Kidney epithelial cell (primary cell): ENCODE measurements around the gene CRTAC1. TPM values are rescaled to one million over a fixed set of nuclear protein-coding genes. Genes with fewer than 3 reads are reported as not detected.
A peak's percentile ranks its signal among the peaks of the same experiment; 100 is the strongest.
"Not testable (repeated sequence)": the region's sequence is repeated elsewhere in the genome, so short reads cannot be mapped to it uniquely, and the experiment has no call there.

ENCODE experiments used
- DNase-seq: peaks from one replicate; pipeline ENCODE4 v3.0.0-alpha.2; 2010; ENCODE audit warnings: low read depth
- H3K27me3 ChIP-seq: 2 replicates; pipeline ENCODE4 v1.6.0; 2011; ENCODE audit warnings: low read length; ENCODE audit not compliant: control insufficient read depth, insufficient read depth
- H3K36me3 ChIP-seq: 2 replicates; pipeline ENCODE4 v1.5.1; 2011; ENCODE audit warnings: low read length; ENCODE audit not compliant: control insufficient read depth, insufficient read depth
- H3K4me3 ChIP-seq: 2 replicates; pipeline ENCODE4 v1.5.1; 2011; ENCODE audit warnings: low read depth, mild to moderate bottlenecking, control low read depth, low read length
- total RNA-seq: library from RNA; depleted of rRNA; stranded (reverse); fragments of >200 nt; gene quantifications from 2 replicates; pipeline ENCODE4 v1.2.3, GENCODE V29; 2015
- TF ChIP-seq, protein P1 (sequence below): IDR thresholded peaks from 2 replicates; pipeline ENCODE4 v1.5.1; 2011; ENCODE audit warnings: mild to moderate bottlenecking, moderate library complexity, low read length, control low read depth, inconsistent platforms; ENCODE audit not compliant: insufficient read depth, poor library complexity, severe bottlenecking

The CRTAC1 gene
- total RNA-seq, 1 donor from 2014 or later: 3.2 TPM

- TF ChIP-seq, protein P1, sequence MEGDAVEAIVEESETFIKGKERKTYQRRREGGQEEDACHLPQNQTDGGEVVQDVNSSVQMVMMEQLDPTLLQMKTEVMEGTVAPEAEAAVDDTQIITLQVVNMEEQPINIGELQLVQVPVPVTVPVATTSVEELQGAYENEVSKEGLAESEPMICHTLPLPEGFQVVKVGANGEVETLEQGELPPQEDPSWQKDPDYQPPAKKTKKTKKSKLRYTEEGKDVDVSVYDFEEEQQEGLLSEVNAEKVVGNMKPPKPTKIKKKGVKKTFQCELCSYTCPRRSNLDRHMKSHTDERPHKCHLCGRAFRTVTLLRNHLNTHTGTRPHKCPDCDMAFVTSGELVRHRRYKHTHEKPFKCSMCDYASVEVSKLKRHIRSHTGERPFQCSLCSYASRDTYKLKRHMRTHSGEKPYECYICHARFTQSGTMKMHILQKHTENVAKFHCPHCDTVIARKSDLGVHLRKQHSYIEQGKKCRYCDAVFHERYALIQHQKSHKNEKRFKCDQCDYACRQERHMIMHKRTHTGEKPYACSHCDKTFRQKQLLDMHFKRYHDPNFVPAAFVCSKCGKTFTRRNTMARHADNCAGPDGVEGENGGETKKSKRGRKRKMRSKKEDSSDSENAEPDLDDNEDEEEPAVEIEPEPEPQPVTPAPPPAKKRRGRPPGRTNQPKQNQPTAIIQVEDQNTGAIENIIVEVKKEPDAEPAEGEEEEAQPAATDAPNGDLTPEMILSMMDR: no peak
- Histone ChIP-seq H3K4me3 (no peak overlapping the region), H3K36me3 (no peaks in the 10 kb centered on the region), H3K27me3 (peaks cover 11% of the 10 kb centered on the region)
- DNase-seq: no peak
Observed at GRCh38 chr10:97851341-97852001, 178.9 kb downstream of the CRTAC1 start.

GRCh38 chr10:97850446-97850845 is 180.0 kb downstream of the CRTAC1 start:
- Histone ChIP-seq H3K27me3 (peaks cover 11% of the 10 kb centered on the region), H3K36me3 (no peaks in the 10 kb centered on the region), H3K4me3 (no peak overlapping the region)
- TF ChIP-seq, protein P1: no peak
- no peak for DNase-seq

- H3K36me3 ChIP-seq: no peaks in the 10 kb centered on the region
- H3K27me3 ChIP-seq: peaks cover 11% of the 10 kb centered on the region
- no peak for DNase-seq
- TF ChIP-seq, protein P1: no peak
- peak within 1 kb of the TSS; percentile 42 for H3K4me3 ChIP-seq
Observed at GRCh38 chr10:97849687-97850402, 180.6 kb downstream of the CRTAC1 start, which contains the start of gene GOLGA7B. GOLGA7B (plus strand) TSS chr10:97849843; CDS start chr10:97850304, 461 bp downstream.

GRCh38 chr10:97849103-97849686 is 181.2 kb downstream of the CRTAC1 start:
- H3K4me3 ChIP-seq: peak overlapping the region; percentile 42
- H3K36me3 ChIP-seq: no peaks in the 10 kb centered on the region
- TF ChIP-seq, protein P1: no peak
- H3K27me3 ChIP-seq: peaks cover 11% of the 10 kb centered on the region
- DNase-seq: no peak

DNA sequence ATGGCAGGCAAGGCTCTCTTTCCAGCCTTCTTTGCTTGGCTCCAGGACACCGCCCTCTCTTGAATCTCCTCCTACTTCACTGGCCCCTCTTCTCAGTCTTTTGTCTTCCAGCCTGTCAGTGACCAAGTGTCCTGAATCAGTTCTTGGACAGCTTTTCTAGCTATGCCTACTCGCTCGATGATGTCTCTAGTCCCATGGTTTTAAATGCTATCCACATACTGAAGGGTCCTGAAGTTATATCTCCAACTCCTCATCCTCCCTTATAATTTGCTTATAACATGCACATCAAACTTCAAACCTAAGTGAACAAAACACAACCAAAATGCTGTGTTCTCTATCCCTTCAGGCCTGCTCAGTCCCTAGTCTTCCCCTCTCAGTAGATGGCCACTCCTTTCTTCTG is 185.7 kb downstream of the CRTAC1 start:
- DNase-seq: no peak
- TF ChIP-seq, protein P1: no peak
- Histone ChIP-seq H3K4me3 (no peak overlapping the region), H3K27me3 (no peaks in the 10 kb centered on the region), H3K36me3 (no peaks in the 10 kb centered on the region)

GRCh38 chr10:97843972-97844371 is 186.4 kb downstream of the CRTAC1 start:
- H3K27me3 ChIP-seq, DNase-seq, H3K36me3 ChIP-seq, H3K4me3 ChIP-seq: not testable (repeated sequence)
